Measurements from ENCODE around the gene OR51B4.

The OR51B4 gene

DNA sequence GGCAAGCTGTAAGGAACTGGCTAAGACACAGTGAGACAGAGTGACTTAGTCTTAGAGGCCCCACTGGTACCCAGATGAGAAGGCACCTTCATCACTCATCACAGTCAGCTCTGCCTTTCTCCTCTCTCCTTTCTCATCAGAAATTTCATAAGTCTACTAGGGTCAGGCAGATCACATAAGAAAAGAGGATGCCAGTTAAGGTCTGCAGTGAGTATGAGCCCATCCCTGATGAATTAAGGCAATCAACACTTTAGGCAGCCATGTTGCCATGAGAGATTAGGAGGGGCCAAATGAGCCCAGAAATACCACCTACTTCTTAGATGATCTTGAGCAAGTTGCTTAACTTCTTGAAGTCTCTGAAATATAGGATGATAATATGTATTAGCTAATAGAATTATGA is 20.1 kb downstream of the OR51B4 start:
- intact Hi-C loops (cut with DNase I; ENCODE audit: low total_unique reads), result no loop called here

DNA sequence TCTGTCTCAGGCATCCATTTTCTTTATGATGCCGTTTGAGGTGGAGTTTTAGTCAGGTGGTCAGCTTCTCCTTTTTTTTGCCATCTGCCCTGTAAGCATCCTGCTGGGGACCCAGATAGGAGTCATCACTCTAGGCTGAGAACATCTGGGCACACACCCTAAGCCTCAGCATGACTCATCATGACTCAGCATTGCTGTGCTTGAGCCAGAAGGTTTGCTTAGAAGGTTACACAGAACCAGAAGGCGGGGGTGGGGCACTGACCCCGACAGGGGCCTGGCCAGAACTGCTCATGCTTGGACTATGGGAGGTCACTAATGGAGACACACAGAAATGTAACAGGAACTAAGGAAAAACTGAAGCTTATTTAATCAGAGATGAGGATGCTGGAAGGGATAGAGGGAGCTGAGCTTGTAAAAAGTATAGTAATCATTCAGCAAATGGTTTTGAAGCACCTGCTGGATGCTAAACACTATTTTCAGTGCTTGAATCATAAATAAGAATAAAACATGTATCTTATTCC is 21.1 kb downstream of the OR51B4 start:
- H3K27ac ChIP-seq, result no peak overlapping the region
- intact Hi-C loops (cut with DNase I; ENCODE audit: low total_unique reads), result no loop called here
- no peaks in the 10 kb centered on the region for H3K36me3 ChIP-seq
- peaks cover 0 to 8% (median 0%) of the 10 kb centered on the region in 4 donors for H3K4me1 ChIP-seq
- no peak overlapping the region for H3K4me3 ChIP-seq
- H3K9me3 ChIP-seq, result no peaks in the 10 kb centered on the region
- DNase-seq, result peak; percentile 51 to 80
- no peaks in the 10 kb centered on the region for H3K27me3 ChIP-seq
- TF ChIP-seq, protein P1, sequence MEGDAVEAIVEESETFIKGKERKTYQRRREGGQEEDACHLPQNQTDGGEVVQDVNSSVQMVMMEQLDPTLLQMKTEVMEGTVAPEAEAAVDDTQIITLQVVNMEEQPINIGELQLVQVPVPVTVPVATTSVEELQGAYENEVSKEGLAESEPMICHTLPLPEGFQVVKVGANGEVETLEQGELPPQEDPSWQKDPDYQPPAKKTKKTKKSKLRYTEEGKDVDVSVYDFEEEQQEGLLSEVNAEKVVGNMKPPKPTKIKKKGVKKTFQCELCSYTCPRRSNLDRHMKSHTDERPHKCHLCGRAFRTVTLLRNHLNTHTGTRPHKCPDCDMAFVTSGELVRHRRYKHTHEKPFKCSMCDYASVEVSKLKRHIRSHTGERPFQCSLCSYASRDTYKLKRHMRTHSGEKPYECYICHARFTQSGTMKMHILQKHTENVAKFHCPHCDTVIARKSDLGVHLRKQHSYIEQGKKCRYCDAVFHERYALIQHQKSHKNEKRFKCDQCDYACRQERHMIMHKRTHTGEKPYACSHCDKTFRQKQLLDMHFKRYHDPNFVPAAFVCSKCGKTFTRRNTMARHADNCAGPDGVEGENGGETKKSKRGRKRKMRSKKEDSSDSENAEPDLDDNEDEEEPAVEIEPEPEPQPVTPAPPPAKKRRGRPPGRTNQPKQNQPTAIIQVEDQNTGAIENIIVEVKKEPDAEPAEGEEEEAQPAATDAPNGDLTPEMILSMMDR (IDR thresholded peaks at IDR 0.05), result no peak

More for the DNA sequence above, 20.1 kb downstream of the OR51B4 start:
- Histone ChIP-seq H3K9me3 (no peaks in the 10 kb centered on the region), H3K4me1 (peaks cover 0 to 8% (median 0%) of the 10 kb centered on the region in 4 donors), H3K36me3 (no peaks in the 10 kb centered on the region), H3K27ac (no peak overlapping the region), H3K27me3 (no peaks in the 10 kb centered on the region), H3K4me3 (no peak overlapping the region)
- TF ChIP-seq, protein P1 (IDR thresholded peaks at IDR 0.05), result no peak
- DNase-seq, result no peak

DNA sequence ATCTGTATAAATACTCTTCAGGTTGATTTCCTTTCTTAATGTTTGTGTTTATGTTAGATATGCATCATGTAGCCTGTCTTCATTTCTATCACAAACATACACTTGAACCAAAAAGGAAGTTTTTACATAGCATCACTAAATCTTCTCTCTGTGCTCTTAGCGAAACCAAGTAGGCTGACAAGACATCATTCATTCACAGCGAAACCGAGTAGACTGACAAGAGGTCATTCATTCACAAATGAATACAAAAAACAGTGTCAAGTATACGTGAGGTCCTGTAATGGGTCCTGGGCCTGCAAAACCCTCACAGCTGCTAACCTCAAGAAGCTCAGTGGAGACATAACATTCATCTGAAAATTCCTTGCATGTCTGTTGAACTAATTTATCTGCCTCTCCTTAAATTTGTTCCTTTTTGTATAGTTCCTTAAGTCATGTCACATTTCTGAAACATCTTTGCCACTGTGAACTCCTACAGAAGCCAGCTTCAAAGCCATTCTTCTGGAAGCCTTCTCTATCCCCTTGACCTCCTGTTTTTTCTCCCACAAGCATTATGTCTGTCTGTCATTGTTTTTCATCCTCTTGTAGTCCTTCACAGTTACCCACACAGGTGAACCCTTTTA is 22.2 kb downstream of the OR51B4 start:
- Histone ChIP-seq H3K4me3 (no peak overlapping the region), H3K9me3 (no peaks in the 10 kb centered on the region), H3K36me3 (no peaks in the 10 kb centered on the region), H3K27me3 (no peaks in the 10 kb centered on the region), H3K27ac (no peak overlapping the region), H3K4me1 (peaks cover 0 to 8% (median 0%) of the 10 kb centered on the region in 4 donors)
- DNase-seq, result no peak
- intact Hi-C loops (cut with DNase I; ENCODE audit: low total_unique reads), result no loop called here
- TF ChIP-seq, protein P1 (IDR thresholded peaks at IDR 0.05), result no peak

DNA sequence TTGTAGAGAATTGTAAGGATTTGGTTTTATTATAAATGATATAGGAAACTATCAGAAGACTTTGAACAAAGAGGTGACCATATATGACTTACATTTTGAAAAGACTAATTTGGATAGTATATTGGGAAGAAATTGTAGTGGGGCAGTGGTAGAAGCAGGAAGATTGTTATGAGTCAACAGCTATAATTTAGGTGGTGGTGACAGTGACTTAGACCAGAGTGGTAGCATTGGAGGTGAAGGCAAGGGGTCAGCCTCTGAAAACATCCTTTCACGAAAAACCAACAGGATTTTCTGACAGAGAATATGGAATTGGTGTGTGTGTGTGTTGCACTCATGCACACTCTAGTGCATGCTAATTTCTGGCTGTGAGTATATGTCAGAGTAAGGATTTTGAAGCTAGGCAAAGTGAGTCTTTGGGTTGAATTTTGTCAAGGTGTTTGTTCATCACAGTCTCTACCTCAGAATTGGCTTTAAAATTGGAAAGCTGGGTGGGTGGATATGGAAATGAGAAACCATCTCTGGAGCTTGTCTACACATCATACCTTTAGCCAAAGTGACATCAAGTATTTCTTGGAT is 23.9 kb downstream of the OR51B4 start:
- intact Hi-C loops (cut with DNase I; ENCODE audit: low total_unique reads), result no loop called here
- TF ChIP-seq, protein P1 (IDR thresholded peaks at IDR 0.05), result no peak
- no peak for DNase-seq
- Histone ChIP-seq H3K36me3 (no peaks in the 10 kb centered on the region), H3K27ac (no peak overlapping the region), H3K9me3 (no peaks in the 10 kb centered on the region), H3K4me3 (no peak overlapping the region), H3K27me3 (no peaks in the 10 kb centered on the region), H3K4me1 (peaks cover 0 to 8% (median 0%) of the 10 kb centered on the region in 4 donors)

DNA sequence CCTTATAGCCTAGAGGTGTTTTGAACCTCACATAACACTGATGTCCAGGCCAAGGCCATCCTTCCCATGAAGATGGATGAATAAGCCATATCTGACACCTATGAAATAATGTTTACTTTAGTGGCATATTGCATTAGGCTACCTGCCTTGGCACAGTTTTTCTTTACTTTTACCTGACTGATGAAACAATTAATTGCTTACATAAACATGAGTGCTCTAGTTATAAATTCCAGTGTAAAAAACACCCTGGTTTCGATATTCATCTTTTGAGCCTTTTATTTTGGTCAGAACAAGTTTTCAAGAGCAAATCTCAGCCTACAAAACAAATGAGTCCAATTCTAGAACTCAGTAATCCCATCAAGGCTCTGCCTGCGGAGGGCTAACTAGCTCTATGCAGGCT is 25.0 kb downstream of the OR51B4 start:
- H3K9me3 ChIP-seq, result no peaks in the 10 kb centered on the region
- H3K36me3 ChIP-seq, result no peaks in the 10 kb centered on the region
- H3K27ac ChIP-seq, result no peak overlapping the region
- no peak for DNase-seq
- intact Hi-C loops (cut with DNase I; ENCODE audit: low total_unique reads), result no loop called here
- peaks cover 0 to 8% (median 0%) of the 10 kb centered on the region in 4 donors for H3K4me1 ChIP-seq
- H3K27me3 ChIP-seq, result no peaks in the 10 kb centered on the region
- no peak overlapping the region for H3K4me3 ChIP-seq
- TF ChIP-seq, protein P1 (IDR thresholded peaks at IDR 0.05), result no peak

Data from tibial artery (tissue), 4 donors.